Inflammatory macrophage treated with lipopolysaccharide for 4 hours (primary cell): ENCODE results near the gene RASGEF1C.

Source experiments
- DNase-seq: peaks from one replicate; pipeline ENCODE4 v3.0.0-alpha.2; 2020

Gene RASGEF1C

DNA sequence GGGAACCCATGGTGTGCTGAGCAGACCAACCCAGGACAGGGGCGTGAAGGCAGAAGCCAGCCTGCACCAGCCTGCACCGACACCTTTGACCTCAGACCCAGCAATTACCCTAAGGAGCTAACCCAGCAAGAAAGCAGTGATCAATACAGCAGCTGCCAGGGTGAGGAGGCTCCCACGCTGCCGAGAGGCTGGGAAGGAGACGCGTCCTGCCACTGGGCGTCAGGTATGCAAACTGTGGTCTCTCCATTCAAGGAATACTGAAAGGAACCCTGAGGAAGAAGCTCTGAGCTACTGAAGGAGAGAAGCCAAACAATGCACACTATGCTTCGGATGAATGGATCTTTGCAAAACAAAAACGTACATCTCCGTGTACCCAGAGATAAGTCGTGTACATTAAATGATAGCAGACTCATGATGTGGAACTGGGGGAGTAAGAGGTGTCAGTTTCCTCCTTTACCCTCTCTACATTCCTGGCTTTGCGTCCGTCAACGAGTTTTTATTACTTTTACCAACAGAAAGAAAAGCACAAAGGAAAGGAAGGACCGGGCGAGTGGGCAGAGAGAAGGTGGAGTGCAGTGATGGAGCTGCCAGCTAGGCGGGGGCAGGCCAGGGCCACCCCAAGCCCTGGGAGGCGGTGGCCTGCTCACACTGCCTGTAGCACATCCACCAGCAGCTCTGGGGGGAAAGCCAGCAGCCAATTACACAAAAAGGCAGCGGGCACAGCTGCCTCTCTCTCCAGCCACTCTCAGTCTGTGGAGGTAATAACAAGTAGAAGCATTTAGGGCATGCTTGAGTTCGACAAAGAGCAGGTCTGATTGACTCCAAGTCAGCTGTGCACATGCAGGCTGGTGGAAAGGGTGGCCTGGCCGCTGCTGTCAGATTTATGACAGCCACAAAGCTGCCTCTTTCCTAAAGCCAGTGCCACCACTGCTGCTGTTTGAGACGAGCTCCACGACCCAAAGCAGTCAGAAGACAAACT, 29.3 kb downstream of the RASGEF1C start:
- DNase-seq: no peak

DNA sequence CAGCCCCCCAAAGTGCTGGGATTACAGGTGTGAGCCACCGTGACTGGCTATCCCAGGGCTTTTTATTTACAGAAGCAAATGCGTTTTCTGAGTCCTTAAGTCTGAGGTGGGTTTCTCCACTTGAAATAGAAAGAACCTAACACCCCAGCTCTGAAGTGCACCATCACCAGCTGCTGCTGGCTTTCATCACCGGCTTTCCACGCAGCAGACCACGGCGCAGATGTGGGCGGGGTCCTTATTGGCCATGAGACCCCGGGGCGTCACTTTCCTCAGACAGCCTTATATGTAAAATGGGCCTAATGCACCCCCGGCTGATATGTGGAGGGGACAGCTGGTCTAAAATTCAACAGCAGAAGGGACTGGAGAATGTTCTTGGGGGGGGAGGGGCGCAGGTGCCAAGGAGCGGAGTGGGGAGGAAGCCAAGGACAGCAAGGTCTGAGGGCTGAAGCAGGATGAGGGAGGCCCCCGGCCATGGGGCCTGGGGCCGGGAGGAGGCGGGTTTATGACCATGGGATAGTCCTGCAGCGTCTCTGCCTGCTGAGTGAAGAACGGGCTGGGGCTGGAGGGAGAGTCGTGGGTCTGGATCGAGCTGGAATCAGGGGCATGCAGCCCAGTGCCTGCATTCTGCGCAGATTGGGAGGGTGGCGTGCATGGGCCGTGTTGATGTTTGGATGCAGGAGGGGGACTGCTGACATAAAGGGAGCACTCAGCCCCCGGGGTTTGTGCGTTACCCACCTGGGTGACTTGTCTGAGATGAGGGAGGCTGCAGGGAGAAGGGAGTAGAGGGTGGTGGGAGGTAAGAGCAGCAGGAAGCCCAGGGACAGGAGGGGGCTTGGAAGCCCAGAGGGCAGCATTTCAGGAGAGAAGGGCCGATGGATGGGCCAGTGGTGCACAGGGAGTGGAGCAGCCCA, 30.2 kb downstream of the RASGEF1C start:
- DNase-seq: no peak

DNA sequence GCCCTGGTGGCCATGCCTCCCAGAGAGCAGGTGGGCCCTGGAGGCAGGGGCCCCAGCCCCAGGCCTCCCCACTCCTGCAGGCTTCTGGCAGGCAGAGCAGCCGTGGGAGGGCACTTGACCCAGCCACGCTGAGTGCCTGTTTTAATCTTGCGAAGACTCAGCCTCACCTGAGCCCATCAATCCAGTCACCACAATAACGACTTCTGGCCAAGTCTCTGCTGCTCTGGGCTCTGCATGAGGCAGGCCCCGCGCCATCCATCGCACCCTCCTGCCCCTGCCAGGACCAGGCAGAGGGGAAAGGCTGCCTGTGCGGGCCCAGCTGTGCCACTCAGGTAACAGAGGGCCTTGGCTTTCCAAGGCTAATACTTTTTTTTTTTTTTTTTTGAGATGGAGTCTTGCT, 32.8 kb downstream of the RASGEF1C start:
- no peak for DNase-seq

DNA sequence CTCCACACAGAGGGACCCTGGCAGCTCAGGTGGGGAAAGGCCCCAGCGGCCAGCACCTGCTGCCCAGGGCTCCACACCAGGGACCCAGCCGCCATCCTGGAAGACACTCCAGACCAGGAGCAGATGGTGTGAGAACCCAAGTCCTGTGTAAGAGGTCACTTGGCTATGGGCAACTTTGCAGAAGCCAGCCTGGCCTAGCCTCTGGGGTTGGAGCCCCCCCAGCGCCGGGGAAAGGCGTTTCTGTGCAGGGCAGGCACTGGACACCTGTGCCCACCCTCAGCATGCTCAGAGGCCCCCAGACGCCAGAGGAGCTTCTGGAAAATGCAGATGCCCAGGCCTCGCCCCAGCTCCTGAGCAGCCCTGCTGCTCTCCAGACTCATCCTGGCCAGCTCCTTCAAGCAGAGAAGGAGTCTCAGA, 34.0 kb downstream of the RASGEF1C start:
- DNase-seq: no peak

DNA sequence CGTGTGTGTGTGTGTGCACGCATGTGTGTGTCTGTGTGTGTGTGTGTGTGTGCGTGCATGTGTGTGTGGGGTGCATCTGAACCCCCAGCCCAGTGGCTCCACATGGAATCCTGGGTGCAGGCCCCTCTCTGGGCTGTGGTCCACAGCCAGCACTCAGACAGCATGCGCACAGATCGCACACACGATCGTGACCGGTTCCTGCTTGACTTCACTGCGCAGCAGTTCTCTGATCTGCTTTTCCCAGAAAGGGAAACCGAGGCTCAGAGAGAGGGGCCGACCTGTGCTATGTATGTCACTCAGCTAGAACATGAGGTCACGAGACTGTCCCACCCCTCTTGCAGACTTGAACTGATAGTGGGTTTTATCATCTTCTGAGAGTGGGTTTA, 34.4 kb downstream of the RASGEF1C start:
- no peak for DNase-seq

DNA sequence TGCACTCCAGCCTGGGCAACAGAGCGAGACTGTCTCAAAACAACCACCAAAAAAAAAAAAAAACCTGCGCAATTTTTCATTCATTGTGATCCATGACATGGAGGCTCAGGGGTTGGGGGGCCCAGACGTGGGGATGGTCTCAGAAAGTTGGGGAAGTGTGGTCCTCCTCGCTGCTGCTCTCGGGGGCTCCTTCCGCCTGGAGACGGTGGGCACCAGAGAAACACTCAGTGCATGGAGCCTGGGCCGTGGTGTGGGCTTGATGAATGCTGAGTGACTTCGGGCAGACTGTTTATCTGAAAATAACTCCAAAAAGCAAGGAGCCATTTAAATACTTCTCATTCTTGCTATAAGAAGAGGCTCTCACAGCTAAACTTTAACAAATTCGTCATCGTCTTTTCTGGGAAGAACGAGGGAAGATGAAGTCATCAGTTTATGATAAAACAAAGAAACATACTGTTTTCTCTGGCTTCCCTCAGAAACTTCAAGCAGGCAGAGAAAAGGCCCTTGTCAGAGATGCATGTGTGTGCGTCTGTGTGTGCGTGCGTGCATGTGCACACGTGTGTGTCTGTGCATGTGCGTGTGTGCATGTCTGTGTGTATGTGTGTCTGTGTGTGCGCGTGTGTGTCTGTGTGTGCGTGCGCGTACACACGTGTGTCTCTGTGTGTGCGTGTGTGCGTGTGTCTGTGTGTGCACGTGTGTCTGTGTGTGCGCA, 35.0 kb downstream of the RASGEF1C start:
- no peak for DNase-seq

DNA sequence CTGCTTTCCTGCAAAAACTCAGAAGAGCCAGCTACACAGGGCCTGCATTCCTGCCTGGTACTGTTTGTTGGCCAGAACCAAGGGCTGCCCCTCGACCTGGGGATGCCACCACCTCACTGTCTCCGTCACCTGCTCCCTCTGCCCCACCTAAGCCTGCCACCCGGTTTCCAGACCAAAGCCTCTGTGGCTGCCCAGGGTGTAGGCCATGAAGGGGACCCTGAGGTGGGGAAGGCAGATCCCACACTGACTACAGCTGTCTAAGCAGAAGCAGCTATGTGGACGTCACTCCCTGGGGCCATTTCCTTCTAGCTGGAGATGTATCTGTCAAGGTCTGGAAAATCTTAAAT, 35.8 kb downstream of the RASGEF1C start:
- DNase-seq: no peak

DNA sequence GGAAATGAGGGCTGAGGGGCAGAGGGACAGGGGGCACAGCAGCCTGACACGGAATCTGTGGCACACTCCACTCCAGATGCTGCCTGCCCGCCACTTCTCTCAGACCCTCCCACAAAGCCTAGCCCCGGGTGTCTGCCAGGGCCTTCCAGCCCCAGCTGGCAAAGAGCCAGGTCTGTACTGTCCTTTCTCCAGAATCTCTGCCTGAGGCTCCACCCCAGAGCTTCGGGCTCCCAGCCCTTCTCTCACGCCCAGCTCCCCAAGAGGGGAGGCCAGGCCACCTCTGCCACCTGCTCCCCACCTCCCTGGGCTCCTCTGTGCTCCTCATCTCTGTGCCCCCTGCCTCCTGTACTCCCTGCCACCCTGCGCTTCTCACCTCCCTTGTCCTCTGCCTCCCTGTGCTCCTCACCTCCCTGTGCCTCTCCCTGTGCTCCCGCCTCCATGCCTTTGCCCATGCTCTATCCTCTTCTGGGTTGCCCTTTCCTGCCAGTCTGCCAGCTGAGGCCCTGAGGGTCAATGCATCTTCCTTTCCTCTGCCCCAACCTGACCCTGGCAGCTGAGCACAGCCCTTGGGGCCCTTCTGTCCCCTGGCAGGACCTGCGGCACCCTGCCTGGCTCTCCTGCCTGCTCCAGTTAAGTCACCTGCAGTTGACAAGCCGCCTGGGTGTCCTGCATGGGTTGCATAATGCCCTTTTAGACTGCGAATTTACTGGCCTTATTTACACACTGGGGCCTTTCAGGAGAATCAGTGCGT, 36.4 kb downstream of the RASGEF1C start:
- no peak for DNase-seq

DNA sequence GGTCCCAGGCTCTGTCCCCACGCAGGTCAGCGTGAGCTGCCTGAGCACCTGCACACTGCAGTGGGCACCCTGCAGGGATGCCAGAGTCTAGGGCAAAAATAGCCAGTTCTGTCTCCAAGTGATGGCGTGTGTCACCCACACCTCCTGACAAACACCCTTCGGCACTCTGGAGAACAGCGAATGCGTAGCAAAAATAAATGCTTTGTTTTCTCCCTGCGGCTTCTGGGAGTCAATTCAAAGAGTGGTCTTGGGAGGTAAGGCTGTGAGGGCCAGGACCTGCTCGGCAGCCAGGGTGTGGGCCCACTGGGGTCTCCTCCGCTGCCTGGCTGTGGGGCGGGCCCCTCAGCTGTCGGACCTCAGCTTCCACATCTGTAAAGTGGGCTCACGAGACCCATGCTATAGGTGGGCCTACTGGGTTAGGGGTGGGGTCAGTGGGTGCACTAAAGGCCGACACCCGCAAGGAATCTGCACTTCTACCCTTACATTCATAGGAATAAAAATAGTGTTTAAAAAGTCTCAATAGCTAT, 37.4 kb downstream of the RASGEF1C start:
- DNase-seq: no peak

DNA sequence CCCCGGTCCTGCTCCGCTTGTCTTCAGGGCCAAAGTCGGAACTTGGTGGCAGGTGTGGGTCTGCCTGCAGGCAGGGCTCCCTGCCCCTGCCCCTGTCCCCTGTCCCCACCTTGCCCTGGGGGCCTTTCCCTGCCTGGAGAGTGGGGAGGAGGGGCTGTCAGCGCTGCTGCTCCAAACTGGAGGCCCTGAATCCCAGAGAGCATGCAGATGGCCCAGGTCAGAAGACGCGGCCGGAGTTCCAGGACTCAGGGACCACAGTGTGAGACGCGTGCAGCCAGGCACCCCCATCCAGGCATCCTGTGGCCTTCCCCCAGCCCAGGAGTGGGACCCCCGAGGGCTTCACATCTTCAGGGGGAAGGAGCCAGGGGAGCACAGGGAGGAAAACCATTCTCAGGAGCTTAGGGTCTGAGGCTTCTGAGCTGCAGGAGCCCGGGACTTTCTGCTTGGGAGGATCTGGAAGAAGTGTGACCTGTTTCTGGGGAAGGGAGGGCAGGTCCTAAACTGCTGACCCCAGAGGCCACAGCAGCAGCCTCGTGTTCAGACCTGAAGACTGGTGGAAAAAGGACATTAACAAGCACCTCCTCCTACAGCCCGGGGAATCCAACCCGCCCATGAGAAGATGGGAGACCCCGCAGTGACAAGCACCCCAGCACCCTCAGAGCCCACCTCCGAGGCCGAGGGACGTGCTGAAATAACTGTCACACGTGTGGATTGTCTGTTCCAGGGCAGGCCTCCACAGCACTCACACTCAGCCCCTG, 38.0 kb downstream of the RASGEF1C start:
- DNase-seq: no peak

DNA sequence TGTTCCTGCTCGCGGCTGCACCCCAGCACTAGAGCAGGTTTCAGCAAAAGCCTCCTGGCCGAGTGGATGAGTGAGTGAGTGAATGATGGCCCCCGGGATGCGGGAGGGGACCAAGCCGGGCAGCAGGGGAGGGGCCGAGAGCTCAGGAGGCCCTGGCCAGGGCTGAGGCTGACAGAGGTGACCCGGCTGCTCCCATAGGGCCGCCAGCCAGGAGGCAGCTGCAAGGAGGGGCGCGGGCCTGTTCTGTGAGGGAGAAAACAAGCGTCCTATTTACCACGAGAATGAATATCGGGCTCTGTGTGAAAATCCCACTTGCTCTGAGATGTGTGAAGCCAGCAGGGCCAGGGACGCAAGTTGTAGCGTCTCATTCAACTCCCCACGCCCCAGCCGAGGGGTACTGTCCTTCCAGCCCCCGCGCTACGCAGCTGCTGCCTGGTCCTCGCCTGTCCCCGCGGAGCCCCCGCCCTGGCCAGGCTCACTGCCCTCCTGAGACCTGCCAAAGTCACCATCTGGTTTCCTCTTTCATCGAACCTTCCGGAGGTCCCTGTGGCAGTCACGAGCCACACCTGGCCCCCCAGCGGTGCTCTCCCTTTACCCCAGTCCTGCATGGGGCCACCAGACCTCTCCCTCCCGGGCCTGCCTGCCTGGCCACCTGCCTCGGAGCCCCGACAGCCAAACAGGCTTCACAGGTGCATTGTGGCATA, 38.8 kb downstream of the RASGEF1C start:
- no peak for DNase-seq

DNA sequence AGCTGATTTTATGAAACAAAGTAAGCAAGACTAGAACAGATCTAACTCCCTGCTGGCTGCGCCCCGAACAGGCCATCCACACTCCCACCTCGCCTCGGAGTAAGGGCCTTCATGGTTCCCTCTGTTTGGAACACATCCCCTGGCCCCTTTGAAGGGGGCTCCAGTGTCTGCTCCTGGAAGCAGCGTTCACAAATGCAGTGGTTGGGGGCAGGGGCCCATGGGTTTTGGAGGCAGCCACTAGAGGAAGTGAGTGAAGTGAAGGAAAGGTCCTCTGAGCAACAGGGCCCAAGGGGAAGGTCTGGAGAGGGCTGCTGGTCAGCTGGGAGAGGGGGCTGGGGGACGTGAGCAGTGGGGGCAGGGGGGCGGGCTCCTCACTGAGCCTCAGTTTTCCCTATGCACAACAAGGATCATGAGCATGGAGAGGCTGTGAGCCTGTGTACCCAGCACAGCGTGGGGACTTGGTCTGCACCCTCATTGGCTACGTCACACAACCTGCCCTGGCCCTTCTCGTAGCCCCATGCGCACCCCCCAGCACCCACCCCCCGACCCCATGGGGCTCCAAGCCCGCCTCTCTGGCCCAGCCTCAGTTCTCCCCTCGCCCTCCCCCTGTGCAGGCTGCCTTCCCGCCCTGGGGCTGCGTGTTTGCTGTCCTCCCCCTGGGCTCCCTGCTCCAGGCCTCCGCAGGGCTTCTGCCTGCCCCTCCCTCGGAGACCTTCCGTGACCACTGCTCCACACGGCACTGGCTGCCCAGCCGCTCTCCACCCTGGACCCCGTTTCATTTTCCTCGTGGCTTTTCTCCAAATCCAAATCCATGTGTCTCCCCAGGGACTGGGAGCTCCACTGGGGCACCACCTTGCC, 39.5 kb downstream of the RASGEF1C start:
- no peak for DNase-seq

DNA sequence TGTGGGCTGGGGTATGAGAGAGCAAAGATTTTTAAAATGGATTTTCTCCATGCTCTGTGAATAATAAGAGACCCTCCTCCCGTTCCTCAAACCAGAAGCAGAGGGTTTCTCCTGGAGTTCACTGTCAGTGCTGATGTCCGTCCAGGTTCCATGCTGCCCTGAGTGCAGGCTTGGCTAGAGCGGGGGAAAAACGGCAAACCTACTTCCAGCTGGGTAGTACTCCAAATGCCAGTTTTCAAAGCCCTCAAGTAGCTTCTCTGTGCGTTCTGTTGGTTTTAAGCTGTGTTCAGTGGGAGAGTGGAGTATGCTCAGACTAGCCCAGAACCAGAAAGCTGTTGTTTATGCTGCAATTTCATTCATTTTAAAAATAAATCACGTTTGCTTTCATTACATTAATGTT, 40.3 kb downstream of the RASGEF1C start:
- DNase-seq: no peak

DNA sequence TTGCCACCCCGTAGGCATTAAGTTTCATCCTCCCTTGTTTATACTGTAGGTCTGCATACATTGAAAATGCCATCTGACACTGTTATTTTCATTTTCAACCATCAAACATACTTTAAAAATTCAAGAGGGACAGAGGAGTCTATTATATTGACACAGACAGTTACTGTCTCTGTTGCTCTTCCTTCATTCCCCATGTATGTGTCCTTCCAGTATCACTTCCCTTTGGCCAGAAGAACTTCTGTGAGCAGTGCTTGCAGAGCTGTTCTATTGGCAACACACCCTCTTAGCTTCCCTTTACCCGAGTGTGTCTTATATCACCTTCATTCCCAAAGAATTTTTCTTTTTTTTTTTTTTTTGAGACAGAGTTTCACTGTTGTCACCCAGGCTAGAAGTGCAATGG, 42.8 kb downstream of the RASGEF1C start:
- DNase-seq: peak; percentile 77

DNA sequence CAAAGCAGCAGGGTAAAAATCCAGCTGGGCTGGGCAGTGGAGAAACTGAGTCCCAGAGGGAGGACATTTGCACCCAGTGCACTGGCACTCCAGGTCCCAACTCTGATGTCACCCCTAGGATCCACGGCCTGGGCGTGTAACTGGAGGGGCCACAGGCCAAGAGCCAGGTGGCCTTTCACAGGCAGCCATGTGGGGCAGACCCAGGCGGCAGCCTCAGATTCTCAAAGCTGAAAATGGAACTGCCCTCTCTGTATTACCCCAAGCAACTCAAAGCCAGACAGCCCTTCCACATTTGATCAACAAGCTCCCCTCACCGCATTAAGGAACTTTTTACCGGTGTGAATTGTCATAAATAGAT, 46.7 kb downstream of the RASGEF1C start:
- no peak for DNase-seq

DNA sequence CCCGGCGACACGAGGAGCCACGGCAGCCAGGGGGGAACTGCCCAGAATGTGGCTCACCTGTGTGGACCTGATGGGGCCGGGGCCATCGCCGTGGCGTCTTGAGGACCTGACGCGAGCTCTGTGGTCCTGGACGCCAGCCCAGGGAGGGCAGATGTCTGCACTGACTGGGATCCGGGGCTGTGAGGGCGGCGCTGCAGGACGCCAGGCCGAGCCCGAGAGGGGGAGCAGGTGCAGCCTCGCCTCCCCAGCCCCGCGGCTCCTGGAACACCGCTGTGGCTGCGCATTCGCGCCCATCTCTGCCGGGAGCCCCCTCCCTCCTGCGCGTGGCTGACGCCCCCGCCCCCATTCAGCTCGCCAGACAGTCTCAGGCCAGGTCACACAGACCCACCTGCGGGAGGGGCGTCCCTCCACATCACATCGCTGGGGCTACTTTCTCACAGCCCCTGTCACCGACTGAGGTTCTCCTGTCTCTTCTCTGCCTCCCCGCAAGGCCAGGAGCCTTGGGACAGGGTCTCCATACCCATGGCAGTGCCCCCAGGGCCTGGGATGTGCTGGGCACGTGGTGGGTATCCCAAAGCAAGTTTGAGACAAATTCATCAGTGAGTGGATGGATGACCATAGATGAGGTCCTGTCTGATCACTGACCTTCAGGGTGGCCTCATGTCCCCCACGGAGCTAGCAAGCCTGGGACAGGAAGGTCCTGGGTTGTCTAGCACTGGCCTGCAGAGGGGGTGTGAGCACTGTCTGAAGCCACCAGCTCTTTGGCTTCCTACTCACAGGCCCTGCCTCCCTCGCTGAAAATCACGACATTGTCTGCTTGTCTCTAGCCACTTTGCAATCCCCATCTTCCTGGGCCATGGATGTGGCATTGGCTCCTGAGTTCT, 47.3 kb downstream of the RASGEF1C start:
- peak; percentile 26 for DNase-seq

DNA sequence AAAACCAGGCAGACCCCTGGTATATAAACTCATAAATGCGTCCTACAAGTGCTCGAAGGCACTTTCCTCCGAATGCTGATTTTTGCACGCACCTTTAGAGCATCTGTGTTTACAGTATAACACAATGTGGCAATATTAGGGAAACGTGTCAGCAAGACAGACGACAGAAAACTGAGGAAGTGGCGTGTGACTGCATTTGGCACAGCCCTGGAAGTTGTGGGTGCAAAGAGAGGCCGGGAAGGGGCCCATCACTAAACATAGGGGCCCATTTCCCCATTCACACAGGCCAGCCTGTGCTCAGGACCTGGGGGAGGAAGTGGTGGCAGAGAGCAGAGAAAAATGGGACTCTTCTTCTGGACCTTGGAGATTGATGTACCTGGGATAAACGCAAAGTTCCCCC, 48.2 kb downstream of the RASGEF1C start:
- peak; percentile 83 for DNase-seq

DNA sequence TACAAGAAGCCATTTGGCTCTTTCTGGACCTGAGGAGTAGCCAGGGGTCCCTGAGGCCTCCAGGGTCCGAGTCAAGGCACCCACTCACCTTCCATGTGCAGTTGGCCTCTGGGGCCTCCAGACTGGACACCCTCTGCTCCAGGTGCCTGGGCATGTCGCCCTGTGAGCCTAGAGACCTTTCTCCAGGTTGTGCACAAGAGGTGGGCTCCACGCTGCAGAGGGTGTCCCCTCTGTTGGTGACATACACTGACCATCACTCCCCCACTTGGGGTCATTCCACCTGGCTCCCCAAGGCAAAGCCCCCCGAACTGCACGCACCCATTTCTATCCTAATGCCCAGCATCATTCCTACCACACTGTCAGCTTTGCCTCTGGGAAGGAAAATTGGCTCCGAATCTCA, 48.8 kb downstream of the RASGEF1C start:
- no peak for DNase-seq

DNA sequence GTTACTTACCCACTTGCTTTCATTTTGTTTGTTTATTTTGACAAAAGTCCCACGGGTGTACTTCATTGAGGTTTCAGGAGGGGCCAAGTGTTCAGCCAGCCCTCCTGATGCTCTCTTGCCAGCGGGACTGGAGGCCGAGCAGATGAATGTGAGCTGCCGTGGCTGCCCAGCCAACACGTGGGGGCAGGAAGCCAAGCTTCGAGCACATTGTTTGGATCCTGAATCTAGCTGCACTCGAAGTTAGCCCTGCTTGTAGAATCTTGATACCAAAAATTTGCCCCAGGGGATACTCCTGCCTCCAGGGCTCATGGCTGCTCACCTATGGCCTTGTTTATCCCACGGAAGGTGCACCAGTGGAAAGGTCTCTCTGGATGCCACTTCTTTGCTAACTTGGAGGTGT, 49.3 kb downstream of the RASGEF1C start:
- DNase-seq: no peak
